ENCODE measurements around the gene FERMT3. TPM values are rescaled to one million over a fixed set of nuclear protein-coding genes. Genes with fewer than 3 reads are reported as not detected.

FERMT3 gene
- total and polyA plus RNA-seq, 2 donors (not counting 3 experiments of a cell fraction or from before 2014, with no cell fraction given), result 64.4 to 100 TPM

GRCh38 chr11:64267207-64267945 is 60.9 kb downstream of the FERMT3 start:
- no peak overlapping the region for H3K4me3 ChIP-seq (replicated peaks in 1 of 3; ENCODE audit: insufficient read depth in 1 of 3, low read depth in 1 of 3, low read length in 3 of 3)
- H2AFZ ChIP-seq (ENCODE audit: low read depth, low read length), result no peak overlapping the region
- no peak for TF ChIP-seq EZH2 (IDR thresholded peaks at IDR 0.05; ENCODE audit: borderline replicate concordance, low read depth, low read length, severe bottlenecking)
- TF ChIP-seq MAX (IDR thresholded peaks at IDR 0.05; ENCODE audit: insufficient read depth, insufficient read length), result no peak
- FAIRE-seq, result peak; percentile 24
- dilution Hi-C loops (cut with MboI; ENCODE audit: extremely low pct_ligation_motif_present, low sequenced_read_pairs), result no loop called here
- peak overlapping the region; percentile 76 for H3K27ac ChIP-seq (ENCODE audit: insufficient read depth, low read depth, low read length)
- H4K20me1 ChIP-seq (replicated peaks; ENCODE audit: control insufficient read depth, extremely low read depth, insufficient read depth, low read length), result no peaks in the 10 kb centered on the region
- peaks cover 2 to 14% of the 10 kb centered on the region in 2 experiments for H3K36me3 ChIP-seq (ENCODE audit: control insufficient read depth in 2 of 2, extremely low read depth in 1 of 2, insufficient read depth in 2 of 2, low read length in 2 of 2)
- intact Hi-C loops (cut with micrococcal nuclease), result no loop called here
- H3K27me3 ChIP-seq (ENCODE audit: control insufficient read depth in 2 of 2, insufficient read depth in 2 of 2, low read length in 2 of 2), result no peaks in the 10 kb centered on the region
- no peaks in the 10 kb centered on the region for H3K9me1 ChIP-seq (replicated peaks; ENCODE audit: control insufficient read depth, extremely low read depth, insufficient read depth, low read length)
- CTCF ChIA-PET, result interaction anchor here (0.7 to 5.6 kb wide), 9 partner anchors 9 to 88 kb away, joined by 3 to 60 read pairs (median 6); partner anchors contain the start of genes CATSPERZ, PLCB3 and PPP1R14B
- no peaks in the 10 kb centered on the region for H3K9me3 ChIP-seq (replicated peaks; ENCODE audit: control insufficient read depth, insufficient read depth, low read length)
- no peak overlapping the region for H3K9ac ChIP-seq (replicated peaks; ENCODE audit: extremely low read depth, insufficient read depth, low read length)
- no TSS peak for BruUV-seq (replicated peaks)
- POLR2A ChIA-PET, result interaction anchor here (0.7 to 2.6 kb wide), 3 partner anchors 22 to 62 kb away, joined by 3 to 10 read pairs (median 5); partner anchors contain the start of genes FERMT3 and PPP1R14B
- H3K4me2 ChIP-seq (ENCODE audit: insufficient read depth, low read length), result peak overlapping the region; percentile 43
- H3K79me2 ChIP-seq (ENCODE audit: control insufficient read depth, insufficient read depth, low read length), result no peaks in the 10 kb centered on the region
- DNase-seq (ENCODE audit: low read depth, low spot score), result no peak
- peaks cover 53% of the 10 kb centered on the region for H3K4me1 ChIP-seq (ENCODE audit: control insufficient read depth, extremely low read depth, insufficient read depth, low read length)

GRCh38 chr11:64268025-64268892 is 61.7 kb downstream of the FERMT3 start:
- no peak overlapping the region for H2AFZ ChIP-seq (ENCODE audit: low read depth, low read length)
- dilution Hi-C loops (cut with MboI; ENCODE audit: extremely low pct_ligation_motif_present, low sequenced_read_pairs) (no loop called here), intact Hi-C loops (cut with micrococcal nuclease) (loop anchor here (2.0 kb wide), 1 partner anchor 511 kb away; the partner anchor contains the start of gene SF1)
- peak overlapping the region; percentile 43 for H3K4me2 ChIP-seq (ENCODE audit: insufficient read depth, low read length)
- H3K36me3 ChIP-seq (ENCODE audit: control insufficient read depth in 2 of 2, extremely low read depth in 1 of 2, insufficient read depth in 2 of 2, low read length in 2 of 2), result peaks cover 2 to 13% of the 10 kb centered on the region in 2 experiments
- BruUV-seq (replicated peaks), result no TSS peak
- FAIRE-seq (no peak), DNase-seq (ENCODE audit: low read depth, low spot score) (peak; percentile 74)
- H3K79me2 ChIP-seq (ENCODE audit: control insufficient read depth, insufficient read depth, low read length), result no peaks in the 10 kb centered on the region
- peak overlapping the region; percentile 76 for H3K27ac ChIP-seq (ENCODE audit: insufficient read depth, low read depth, low read length)
- ChIA-PET CTCF (interaction anchor here (0.7 to 5.6 kb wide), 16 partner anchors 10 to 87 kb away, joined by 3 to 60 read pairs (median 4); partner anchors contain the start of genes BAD, CATSPERZ, FERMT3 and PLCB3), POLR2A (interaction anchor here (0.7 to 2.6 kb wide), 5 partner anchors 14 to 63 kb away, joined by 3 to 10 read pairs (median 3); partner anchors contain the start of genes FERMT3, FKBP2 and PPP1R14B)
- peaks cover 45% of the 10 kb centered on the region for H3K4me1 ChIP-seq (ENCODE audit: control insufficient read depth, extremely low read depth, insufficient read depth, low read length)
- no peaks in the 10 kb centered on the region for H3K9me3 ChIP-seq (replicated peaks; ENCODE audit: control insufficient read depth, insufficient read depth, low read length)
- no peaks in the 10 kb centered on the region for H3K9me1 ChIP-seq (replicated peaks; ENCODE audit: control insufficient read depth, extremely low read depth, insufficient read depth, low read length)
- no peak overlapping the region for H3K4me3 ChIP-seq (replicated peaks in 1 of 3; ENCODE audit: insufficient read depth in 1 of 3, low read depth in 1 of 3, low read length in 3 of 3)
- TF ChIP-seq POLR2AphosphoS5 (IDR thresholded peaks at IDR 0.05; ENCODE audit: insufficient read depth, low read depth, low read length), result no peak
- TF ChIP-seq POLR2A (IDR thresholded peaks at IDR 0.05; ENCODE audit: low read depth, low read length), result peak; percentile 41
- no peak for TF ChIP-seq JUN (IDR thresholded peaks at IDR 0.05; ENCODE audit: borderline replicate concordance, insufficient read depth, insufficient read length, low read depth)
- TF ChIP-seq MYC (IDR thresholded peaks at IDR 0.05; ENCODE audit: low read depth, low read length), result no peak
- TF ChIP-seq GATA2 (IDR thresholded peaks at IDR 0.05; ENCODE audit: insufficient read depth, insufficient read length, low read depth, low read length), result peak; percentile 89
- no peak for TF ChIP-seq MAX (IDR thresholded peaks at IDR 0.05; ENCODE audit: insufficient read depth, insufficient read length)
- peak overlapping the region; percentile 76 for H3K9ac ChIP-seq (replicated peaks; ENCODE audit: extremely low read depth, insufficient read depth, low read length)
- no peaks in the 10 kb centered on the region for H3K27me3 ChIP-seq (ENCODE audit: control insufficient read depth in 2 of 2, insufficient read depth in 2 of 2, low read length in 2 of 2)
- H4K20me1 ChIP-seq (replicated peaks; ENCODE audit: control insufficient read depth, extremely low read depth, insufficient read depth, low read length), result no peaks in the 10 kb centered on the region

All from endothelial cell of umbilical vein (primary cell).